SK-N-MC (cell line): Measurements from ENCODE around the gene MAMLD1.

ENCODE experiments used
- DNase-seq: peaks from one replicate; pipeline ENCODE4 v3.0.0-alpha.2; 2011; ENCODE audit warnings: low read depth, low spot score
- H3K27ac ChIP-seq: fragments of 200-600 bp; sonication (generic); 2 replicates; pipeline ENCODE4 v1.5.1; 2016; ENCODE audit warnings: mixed run types
- H3K36me3 ChIP-seq: fragments of 200-600 bp; sonication (generic); 2 replicates; pipeline ENCODE4 v1.6.1; 2017; ENCODE audit warnings: antibody characterized with exemption, low read length, mixed read lengths; ENCODE audit not compliant: insufficient read depth
- H3K4me3 ChIP-seq: fragments of 200-600 bp; sonication (generic); 2 replicates; pipeline ENCODE4 v1.5.1; 2016
- H3K9ac ChIP-seq: fragments of 200-600 bp; sonication (generic); 2 replicates; pipeline ENCODE4 v1.8.0; 2017; ENCODE audit warnings: mixed run types, mixed read lengths; ENCODE audit not compliant: insufficient read length
- H3K9me3 ChIP-seq: fragments of 200-600 bp; sonication (generic); 2 replicates; pipeline ENCODE4 v1.6.1; 2017; ENCODE audit warnings: low read depth, mild to moderate bottlenecking, antibody characterized with exemption, low read length, moderate library complexity, mixed read lengths
- EZH2 ChIP-seq: fragments of 200-600 bp; sonication (generic); IDR thresholded peaks from one replicate; pipeline ENCODE4 v1.6.1; 2017; ENCODE audit warnings: antibody characterized with exemption
- FOXP2 ChIP-seq: optimal IDR thresholded peaks from 2 replicates; pipeline ENCODE3; 2011; ENCODE audit warnings: mild to moderate bottlenecking, moderate library complexity; ENCODE audit not compliant: insufficient read depth; ENCODE audit errors: extremely low read length, control extremely low read depth
- POLR2AphosphoS5 ChIP-seq: IDR thresholded peaks from 2 replicates; pipeline ENCODE4 v1.6.1; 2012; ENCODE audit warnings: mild to moderate bottlenecking, low read depth, low read length, borderline replicate concordance

MAMLD1 gene

GRCh38 chrX:150362599-150363481 lies at the start of gene MAMLD1:
Gene MAMLD1 (plus strand): TSS chrX:150363317. CDS start chrX:150445517, 82,200 bp downstream.
- Histone ChIP-seq H3K27ac (no peak within 1 kb of the TSS), H3K36me3 (no peaks in the 10 kb centered on the region), H3K9ac (no peak within 1 kb of the TSS), H3K4me3 (0 out of 2 replicates have a peak within 1 kb of the TSS, but pooled peaks have one; percentile 22), H3K9me3 (no peaks in the 10 kb centered on the region)
- TF ChIP-seq EZH2: peak; percentile 95
- no peak for TF ChIP-seq POLR2AphosphoS5
- DNase-seq: no peak

DNA sequence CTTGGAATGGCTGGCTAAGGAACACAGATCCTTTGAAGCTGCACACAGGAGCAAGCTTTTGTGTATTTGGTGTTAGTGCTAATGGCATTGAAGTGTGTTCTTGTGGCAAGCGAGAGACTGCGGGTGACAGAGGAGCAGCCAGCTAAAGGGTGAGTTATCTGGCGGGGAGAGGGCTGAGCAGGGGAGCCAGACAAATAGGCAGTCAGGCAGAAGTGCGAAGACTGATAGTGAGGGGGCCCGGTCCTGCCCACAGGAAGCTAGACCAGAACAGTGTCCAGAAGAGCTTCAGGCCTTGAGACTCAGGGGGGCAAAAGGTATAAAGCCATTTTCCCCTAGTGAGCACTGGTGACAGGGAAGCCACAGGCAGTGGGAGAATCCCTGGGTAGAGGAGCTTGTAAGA lies 49.6 kb upstream of the MAMLD1 start:
- no peaks in the 10 kb centered on the region for H3K9me3 ChIP-seq
- H3K36me3 ChIP-seq: no peaks in the 10 kb centered on the region
- no peak overlapping the region for H3K27ac ChIP-seq
- DNase-seq: no peak
- no peak for TF ChIP-seq EZH2
- TF ChIP-seq POLR2AphosphoS5: no peak
- no peak for TF ChIP-seq FOXP2
- H3K9ac ChIP-seq: no peak overlapping the region
- no peak overlapping the region for H3K4me3 ChIP-seq

GRCh38 chrX:150314186-150314585 lies 48.9 kb upstream of the MAMLD1 start:
- Histone ChIP-seq H3K27ac (no peak overlapping the region), H3K9me3 (no peaks in the 10 kb centered on the region), H3K9ac (no peak overlapping the region), H3K4me3 (no peak overlapping the region), H3K36me3 (no peaks in the 10 kb centered on the region)
- DNase-seq: no peak
- TF ChIP-seq EZH2: no peak
- TF ChIP-seq POLR2AphosphoS5: no peak
- no peak for TF ChIP-seq FOXP2

GRCh38 chrX:150316564-150316963 lies 46.6 kb upstream of the MAMLD1 start:
- H3K9ac ChIP-seq: no peak overlapping the region
- no peaks in the 10 kb centered on the region for H3K36me3 ChIP-seq
- no peak overlapping the region for H3K27ac ChIP-seq
- no peaks in the 10 kb centered on the region for H3K9me3 ChIP-seq
- TF ChIP-seq POLR2AphosphoS5 (no peak), FOXP2 (no peak), EZH2 (no peak)
- no peak overlapping the region for H3K4me3 ChIP-seq
- DNase-seq: no peak

- no peak overlapping the region for H3K27ac ChIP-seq
- DNase-seq: no peak
- TF ChIP-seq EZH2 (no peak), POLR2AphosphoS5 (no peak)
- no peaks in the 10 kb centered on the region for H3K9me3 ChIP-seq
- H3K36me3 ChIP-seq: no peaks in the 10 kb centered on the region
- no peak overlapping the region for H3K9ac ChIP-seq
- no peak overlapping the region for H3K4me3 ChIP-seq
Observed at GRCh38 chrX:150323020-150323419, 40.1 kb upstream of the MAMLD1 start.

DNA sequence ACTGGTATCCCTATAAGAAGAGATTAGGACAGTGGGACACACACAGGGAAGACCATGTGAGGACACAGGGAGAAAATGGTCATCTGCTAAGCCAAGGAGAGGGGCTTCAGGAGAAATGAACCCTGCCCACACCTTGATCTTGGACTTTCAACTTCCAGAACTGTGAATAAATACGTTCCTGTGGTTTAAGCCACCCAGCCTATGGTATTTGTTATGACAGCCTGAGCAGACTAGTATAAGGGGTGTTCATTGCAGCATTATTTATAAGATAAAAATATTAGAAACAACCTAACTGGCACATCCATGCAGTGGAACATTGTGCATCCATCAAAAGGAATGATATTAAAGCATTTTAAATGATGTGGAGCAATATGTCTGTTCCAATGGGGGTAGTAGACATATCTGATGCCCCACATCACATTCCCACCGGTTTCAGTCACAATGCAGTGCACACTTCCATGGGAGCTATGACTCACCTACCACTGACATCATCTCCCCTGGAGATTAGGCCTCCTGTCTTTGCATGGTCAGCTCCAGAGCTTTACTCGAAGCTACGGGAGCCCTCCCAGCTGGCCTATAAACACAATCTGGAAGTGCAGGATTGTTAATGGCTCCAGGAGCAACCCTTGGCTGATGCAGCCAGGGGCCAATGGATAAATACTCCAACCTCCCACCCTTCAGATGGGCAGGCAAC lies 38.9 kb upstream of the MAMLD1 start:
- no peak for TF ChIP-seq POLR2AphosphoS5
- TF ChIP-seq EZH2: no peak
- no peak for TF ChIP-seq FOXP2
- no peak for DNase-seq
- Histone ChIP-seq H3K9me3 (no peaks in the 10 kb centered on the region), H3K36me3 (no peaks in the 10 kb centered on the region), H3K27ac (no peak overlapping the region), H3K4me3 (no peak overlapping the region), H3K9ac (no peak overlapping the region)

DNA sequence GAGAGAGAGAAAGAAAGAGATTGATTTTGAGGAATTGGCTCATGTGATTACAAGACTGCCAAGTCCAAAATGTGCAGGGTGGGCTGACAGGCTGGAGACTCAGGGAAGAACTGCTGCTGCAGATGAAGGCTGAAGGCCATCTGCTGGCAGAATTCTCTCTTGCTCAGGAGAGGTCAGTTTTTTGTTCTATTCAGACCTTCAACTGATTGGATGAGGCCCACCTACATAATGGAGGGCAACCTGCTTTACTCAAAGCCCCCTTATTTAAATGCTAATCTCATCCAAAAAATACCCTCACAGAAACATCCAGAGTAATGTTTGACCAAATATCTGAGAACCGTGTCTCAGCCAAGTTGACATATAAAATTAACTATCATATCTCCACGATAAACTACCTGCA lies 38.2 kb upstream of the MAMLD1 start:
- Histone ChIP-seq H3K9me3 (no peaks in the 10 kb centered on the region), H3K9ac (no peak overlapping the region), H3K27ac (no peak overlapping the region), H3K4me3 (no peak overlapping the region), H3K36me3 (no peaks in the 10 kb centered on the region)
- TF ChIP-seq EZH2: no peak
- TF ChIP-seq POLR2AphosphoS5: no peak
- TF ChIP-seq FOXP2: no peak
- DNase-seq: no peak

- TF ChIP-seq EZH2 (no peak), POLR2AphosphoS5 (no peak), FOXP2 (no peak)
- Histone ChIP-seq H3K9me3 (no peaks in the 10 kb centered on the region), H3K27ac (no peak overlapping the region), H3K9ac (no peak overlapping the region), H3K36me3 (no peaks in the 10 kb centered on the region), H3K4me3 (no peak overlapping the region)
- no peak for DNase-seq
Observed at GRCh38 chrX:150326541-150327247, 36.4 kb upstream of the MAMLD1 start.

GRCh38 chrX:150329282-150329681 lies 33.8 kb upstream of the MAMLD1 start:
- no peak for DNase-seq
- Histone ChIP-seq H3K36me3 (no peaks in the 10 kb centered on the region), H3K4me3 (no peak overlapping the region), H3K9me3 (no peaks in the 10 kb centered on the region), H3K9ac (no peak overlapping the region), H3K27ac (no peak overlapping the region)
- TF ChIP-seq FOXP2 (no peak), POLR2AphosphoS5 (no peak), EZH2 (no peak)
